B cell (primary cell): Measurements from ENCODE around the gene TRIB2. TPM values are rescaled to one million over a fixed set of nuclear protein-coding genes. Genes with fewer than 3 reads are reported as not detected.

Experiments
- ATAC-seq: fragments of 200-7000 bp; cut with Tn5 transposase; one replicate; pipeline ENCODE4 v1.10.0; 2021; ENCODE audit warnings: low read depth, mild to moderate bottlenecking, moderate number of reproducible peaks, moderate library complexity
- CTCF ChIA-PET: fragments of 350-600 bp; sonication (Branson Sonifier 250); formaldehyde crosslinking; loops from one replicate; lab custom pipeline; 2021; ENCODE audit warnings: antibody characterized with exemption, inconsistent platforms; lab: Charles Lee
- POLR2A ChIA-PET: fragments of 350-600 bp; sonication (Branson Sonifier 250); formaldehyde crosslinking; loops from one replicate; lab custom pipeline; 2021; ENCODE audit warnings: antibody characterized with exemption; lab: Charles Lee
- DNase-seq: peaks from one replicate; pipeline ENCODE4 v3.0.0; 2013
- H2AFZ ChIP-seq: 2 replicates; pipeline ENCODE4 v1.6.1; 2012; ENCODE audit warnings: mild to moderate bottlenecking, low read depth, low read length; ENCODE audit not compliant: insufficient read depth, poor library complexity, severe bottlenecking
- H3K27ac ChIP-seq, 2 donors: 1 replicate in 1 of 2; 2 replicates in 1 of 2; pipeline ENCODE4 v1.5.1; 2012 to 2013; ENCODE audit warnings: low read length in 2 of 2, mild to moderate bottlenecking in 2 of 2, moderate library complexity in 1 of 2
- H3K27me3 ChIP-seq, 4 experiments: fragments of 200-600 bp in 1 of 4; sonication (generic) in 1 of 4; replicated peaks in 1 of 4; 1 replicate in 2 of 4; 2 replicates in 2 of 4; pipeline versions ENCODE4 v1.6.1 to v1.7.0; 2013 to 2016; ENCODE audit warnings: low read length in 3 of 4, mild to moderate bottlenecking in 2 of 4, mixed read lengths in 1 of 4, moderate library complexity in 1 of 4; ENCODE audit not compliant: insufficient read depth in 4 of 4, control insufficient read depth in 3 of 4; ENCODE audit errors: control extremely low read depth in 1 of 4
- H3K36me3 ChIP-seq, 2 experiments: replicated peaks in 1 of 2; 1 replicate in 1 of 2; 2 replicates in 1 of 2; pipeline versions ENCODE4 v1.6.1 to v1.7.1; 2013; ENCODE audit warnings: low read length in 1 of 2; ENCODE audit not compliant: insufficient read depth in 2 of 2, control insufficient read depth in 1 of 2; ENCODE audit errors: control extremely low read depth in 1 of 2, extremely low read depth in 1 of 2
- H3K4me1 ChIP-seq, 2 donors: fragments of 200-600 bp in 1 of 2; sonication (generic) in 1 of 2; 1 replicate in 1 of 2; 2 replicates in 1 of 2; pipeline versions ENCODE4 v1.5.1 to v1.6.1; 2013 to 2017; ENCODE audit warnings: low read length in 2 of 2; ENCODE audit not compliant: control insufficient read depth in 2 of 2, insufficient read depth in 2 of 2
- H3K4me2 ChIP-seq: replicated peaks from 2 replicates; pipeline ENCODE3; 2012; ENCODE audit warnings: mild to moderate bottlenecking, low read depth, low read length; ENCODE audit not compliant: poor library complexity, severe bottlenecking
- H3K4me3 ChIP-seq, 5 experiments: fragments of 200-600 bp in 1 of 5; sonication (generic) in 1 of 5; 1 replicate in 3 of 5; 2 replicates in 2 of 5; pipeline versions ENCODE4 v1.5.1 to v1.7.0; 2011 to 2016; ENCODE audit warnings: low read length in 4 of 5, mild to moderate bottlenecking in 4 of 5, low read depth in 2 of 5, control low read depth in 1 of 5, moderate library complexity in 1 of 5; ENCODE audit not compliant: insufficient read depth in 1 of 5; ENCODE audit errors: control extremely low read depth in 1 of 5, extremely low read depth in 1 of 5
- H3K79me2 ChIP-seq: fragments of 200-600 bp; sonication (generic); one replicate; pipeline ENCODE4 v1.6.0; 2016; ENCODE audit warnings: low read length; ENCODE audit not compliant: control insufficient read depth, insufficient read depth
- H3K9ac ChIP-seq: fragments of 200-600 bp; sonication (generic); 2 replicates; pipeline ENCODE4 v1.6.1; 2017; ENCODE audit warnings: mild to moderate bottlenecking, low read length, moderate library complexity
- H3K9me3 ChIP-seq, 3 donors: one replicate each; pipeline versions ENCODE4 v1.6.1 to v1.7.1; 2013; ENCODE audit warnings: low read length in 2 of 3; ENCODE audit not compliant: control insufficient read depth in 2 of 3, insufficient read depth in 1 of 3; ENCODE audit errors: control extremely low read depth in 1 of 3
- H4K20me1 ChIP-seq: 2 replicates; pipeline ENCODE4 v1.6.0; 2012; ENCODE audit warnings: mild to moderate bottlenecking, low read length; ENCODE audit not compliant: insufficient read depth, control insufficient read depth, poor library complexity, severe bottlenecking
- H3K27ac Mint-ChIP-seq: one replicate; pipeline ENCODE4 v1.8.0; 2021; ENCODE audit warnings: mixed read lengths
- H3K27me3 Mint-ChIP-seq: one replicate; pipeline ENCODE4 v1.8.0; 2021; ENCODE audit warnings: mixed read lengths
- H3K4me1 Mint-ChIP-seq: one replicate; pipeline ENCODE4 v1.8.0; 2021; ENCODE audit warnings: mixed read lengths
- H3K4me3 Mint-ChIP-seq: one replicate; pipeline ENCODE4 v1.8.0; 2021; ENCODE audit warnings: mixed read lengths
- H3K9me3 Mint-ChIP-seq: one replicate; pipeline ENCODE4 v1.8.0; 2022; ENCODE audit warnings: mixed read lengths; ENCODE audit not compliant: insufficient read depth
- EZH2 ChIP-seq: IDR thresholded peaks from 2 replicates; pipeline ENCODE4 v1.6.1; 2012; ENCODE audit warnings: borderline replicate concordance, low read depth, mild to moderate bottlenecking, moderate library complexity, low read length; ENCODE audit not compliant: insufficient read depth, poor library complexity, severe bottlenecking
- WGBS: methylation state at CpG from one replicate; pipeline ENCODE4 v1.1.5; 2013; ENCODE audit warnings: missing lambda C conversion rate; ENCODE audit not compliant: insufficient coverage; 5-methylcytosine and 5-hydroxymethylcytosine counted together
- intact Hi-C: fragments of 100-400 bp; cut with micrococcal nuclease; formaldehyde crosslinking; loops from one replicate; pipeline ENCODE4 v1.10.0; 2022
- polyA plus RNA-seq: library from polyadenylated mRNA; depleted of rRNA; stranded (reverse); fragments of >200 nt; gene quantifications from 2 replicates; pipeline ENCODE4 v1.2.3, GENCODE V29; 2012
- total RNA-seq, 2 donors: library from RNA; stranded (reverse); fragments of 120-200 nt in 1 of 2; gene quantifications; 1 replicate in 1 of 2; 2 replicates in 1 of 2; pipeline versions ENCODE4 v1.2.3 to v1.2.4, GENCODE V29; 2013 to 2022
- TF ChIP-seq, protein P1 (sequence below): fragments of 200-600 bp; IDR thresholded peaks from one replicate; pipeline ENCODE4 v1.8.0; 2022; ENCODE audit warnings: antibody characterized with exemption, mild to moderate bottlenecking

TRIB2 gene
- total and polyA plus RNA-seq, 2 donors (not counting 1 experiment from before 2014, with no cell fraction given), result 36.3 to 117 TPM

DNA sequence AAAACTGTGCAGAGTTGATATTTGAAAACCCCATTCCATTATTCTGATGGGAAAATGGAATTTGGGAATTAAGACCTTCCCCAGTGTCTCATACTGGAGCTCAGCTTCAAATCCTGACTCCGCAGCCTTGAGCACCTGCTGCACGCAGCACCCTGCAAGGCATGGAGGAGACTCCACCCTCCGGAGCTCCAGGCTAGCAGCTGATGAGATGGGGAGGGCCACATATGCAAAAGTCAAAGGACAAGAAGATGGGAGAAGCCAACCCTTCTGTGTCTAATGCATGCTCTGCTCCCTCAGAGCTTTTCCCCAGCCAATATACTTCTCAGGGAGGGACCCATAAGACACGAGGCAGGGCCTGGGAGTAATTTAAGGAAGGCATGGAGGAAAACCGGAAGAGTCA, 34.7 kb upstream of the TRIB2 start:
- CTCF ChIA-PET, result no interaction called here
- Mint-ChIP-seq H3K9me3 (peaks cover 8% of the 10 kb centered on the region), H3K4me3 (no peak overlapping the region), H3K4me1 (no peaks in the 10 kb centered on the region), H3K27me3 (peaks cover 39% of the 10 kb centered on the region), H3K27ac (no peak overlapping the region)
- Histone ChIP-seq H3K4me2 (no peak overlapping the region), H3K27ac (no peak overlapping the region), H2AFZ (no peak overlapping the region), H4K20me1 (no peaks in the 10 kb centered on the region), H3K9ac (no peak overlapping the region), H3K4me1 (no peaks in the 10 kb centered on the region), H3K27me3 (peaks cover 0 to 26% (median 12%) of the 10 kb centered on the region in 4 experiments), H3K36me3 (no peaks in the 10 kb centered on the region), H3K79me2 (no peaks in the 10 kb centered on the region), H3K9me3 (peaks cover 1 to 17% (median 4%) of the 10 kb centered on the region in 3 donors), H3K4me3 (no peak overlapping the region)
- no peak for TF ChIP-seq EZH2
- TF ChIP-seq, protein P1, sequence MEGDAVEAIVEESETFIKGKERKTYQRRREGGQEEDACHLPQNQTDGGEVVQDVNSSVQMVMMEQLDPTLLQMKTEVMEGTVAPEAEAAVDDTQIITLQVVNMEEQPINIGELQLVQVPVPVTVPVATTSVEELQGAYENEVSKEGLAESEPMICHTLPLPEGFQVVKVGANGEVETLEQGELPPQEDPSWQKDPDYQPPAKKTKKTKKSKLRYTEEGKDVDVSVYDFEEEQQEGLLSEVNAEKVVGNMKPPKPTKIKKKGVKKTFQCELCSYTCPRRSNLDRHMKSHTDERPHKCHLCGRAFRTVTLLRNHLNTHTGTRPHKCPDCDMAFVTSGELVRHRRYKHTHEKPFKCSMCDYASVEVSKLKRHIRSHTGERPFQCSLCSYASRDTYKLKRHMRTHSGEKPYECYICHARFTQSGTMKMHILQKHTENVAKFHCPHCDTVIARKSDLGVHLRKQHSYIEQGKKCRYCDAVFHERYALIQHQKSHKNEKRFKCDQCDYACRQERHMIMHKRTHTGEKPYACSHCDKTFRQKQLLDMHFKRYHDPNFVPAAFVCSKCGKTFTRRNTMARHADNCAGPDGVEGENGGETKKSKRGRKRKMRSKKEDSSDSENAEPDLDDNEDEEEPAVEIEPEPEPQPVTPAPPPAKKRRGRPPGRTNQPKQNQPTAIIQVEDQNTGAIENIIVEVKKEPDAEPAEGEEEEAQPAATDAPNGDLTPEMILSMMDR, result no peak
- DNase-seq (no peak), ATAC-seq (no peak)
- POLR2A ChIA-PET, result no interaction called here
- intact Hi-C loops, result no loop called here
- 92% methylated on average over 3 of the region's 5 CpGs for WGBS

DNA sequence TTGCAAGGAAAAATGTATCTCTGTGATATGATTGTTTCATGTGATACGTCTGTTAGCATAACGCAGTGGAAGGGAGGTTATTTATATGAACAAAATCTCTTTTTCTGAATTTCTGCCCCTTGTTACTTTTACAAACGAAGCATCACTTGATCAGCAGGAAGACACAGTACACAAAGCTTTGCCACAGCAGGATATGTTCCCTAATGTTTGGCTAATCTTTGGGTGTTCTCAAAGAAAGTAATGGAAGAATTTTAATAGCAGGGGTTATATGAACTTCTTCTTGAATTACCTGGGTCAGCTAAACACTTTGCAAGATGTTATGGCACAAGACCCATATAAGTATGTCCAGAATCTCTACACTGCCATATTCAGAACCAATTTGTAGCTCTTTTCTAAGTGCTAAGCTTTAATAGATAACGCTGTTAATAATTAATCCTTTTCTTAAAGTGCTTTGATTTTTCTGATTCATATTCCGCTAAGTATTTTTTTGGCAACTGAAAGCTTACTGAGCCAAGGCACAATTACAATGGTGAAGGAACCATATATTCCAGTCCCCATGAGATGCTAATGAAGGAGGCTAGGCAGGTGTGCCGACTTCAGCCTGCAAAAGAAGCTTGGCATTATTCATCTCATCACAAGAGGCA, 33.2 kb upstream of the TRIB2 start:
- no peak overlapping the region for H2AFZ ChIP-seq
- H4K20me1 ChIP-seq, result no peaks in the 10 kb centered on the region
- intact Hi-C loops, result no loop called here
- H3K4me1 ChIP-seq, result no peaks in the 10 kb centered on the region
- no peaks in the 10 kb centered on the region for H3K36me3 ChIP-seq
- CTCF ChIA-PET, result interaction anchor here (1.3 kb wide), 1 partner anchor 33 kb away, joined by 3 read pairs; the partner anchor contains the start of gene TRIB2
- POLR2A ChIA-PET, result no interaction called here
- no peak overlapping the region for H3K4me3 ChIP-seq
- no peak overlapping the region for H3K27ac ChIP-seq
- peaks cover 8% of the 10 kb centered on the region for H3K9me3 Mint-ChIP-seq
- no peak overlapping the region for H3K4me3 Mint-ChIP-seq
- no peak for DNase-seq
- no peak overlapping the region for H3K27ac Mint-ChIP-seq
- TF ChIP-seq, protein P1, result no peak
- TF ChIP-seq EZH2, result no peak
- H3K79me2 ChIP-seq, result no peaks in the 10 kb centered on the region
- H3K4me2 ChIP-seq, result no peak overlapping the region
- H3K4me1 Mint-ChIP-seq, result no peaks in the 10 kb centered on the region
- H3K9ac ChIP-seq, result no peak overlapping the region
- peaks cover 1 to 17% (median 4%) of the 10 kb centered on the region in 3 donors for H3K9me3 ChIP-seq
- peaks cover 0 to 26% (median 12%) of the 10 kb centered on the region in 4 experiments for H3K27me3 ChIP-seq
- H3K27me3 Mint-ChIP-seq, result peaks cover 39% of the 10 kb centered on the region
- 100% methylated on average over 1 of the region's 6 CpGs for WGBS
- no peak for ATAC-seq
